ENCODE measurements around the gene ARHGEF4.

The ARHGEF4 gene

DNA sequence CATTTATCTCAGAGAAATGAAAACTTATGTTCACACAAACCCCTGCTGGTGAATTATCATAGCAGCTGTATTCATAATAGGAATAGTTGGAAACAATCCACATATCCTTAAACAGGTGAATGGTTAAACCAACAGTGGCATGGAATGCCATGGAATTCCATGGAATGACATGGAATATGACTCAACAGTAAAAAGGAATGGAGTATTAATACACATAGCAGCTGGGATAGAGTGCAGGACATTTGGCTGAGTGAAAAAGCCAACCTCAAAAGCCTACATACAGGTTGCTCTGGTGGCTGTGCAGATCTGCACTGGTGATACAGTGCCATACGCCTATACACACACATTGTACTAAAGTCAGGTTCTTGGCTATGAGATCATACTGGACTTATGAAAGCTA lies 187.0 kb downstream of the ARHGEF4 start:
- DNase-seq: no peak

DNA sequence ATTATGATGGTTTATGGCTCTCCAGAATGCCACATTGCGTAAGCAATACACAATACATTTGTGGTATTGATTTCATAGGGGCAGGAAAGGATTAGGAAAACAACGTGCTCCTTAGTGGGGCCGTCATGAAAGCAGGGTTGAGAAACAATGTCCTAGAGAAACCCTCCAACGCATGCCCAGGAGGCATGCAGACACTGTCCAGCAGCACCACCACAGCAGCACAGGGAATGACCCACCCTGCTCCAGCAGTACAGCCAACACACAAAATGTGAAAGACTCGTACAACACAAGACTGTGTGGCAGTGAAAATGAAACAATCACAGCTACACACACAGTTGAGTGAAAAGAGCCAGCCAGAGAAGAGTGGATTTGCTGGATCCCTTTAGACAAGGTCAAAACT lies 190.2 kb downstream of the ARHGEF4 start:
- DNase-seq: no peak

- DNase-seq: no peak
These were observed 191.1 kb downstream of the ARHGEF4 start for GRCh38 chr2:131027566-131028528.

GRCh38 chr2:131029812-131030211 lies 193.1 kb downstream of the ARHGEF4 start:
- no peak for DNase-seq

DNA sequence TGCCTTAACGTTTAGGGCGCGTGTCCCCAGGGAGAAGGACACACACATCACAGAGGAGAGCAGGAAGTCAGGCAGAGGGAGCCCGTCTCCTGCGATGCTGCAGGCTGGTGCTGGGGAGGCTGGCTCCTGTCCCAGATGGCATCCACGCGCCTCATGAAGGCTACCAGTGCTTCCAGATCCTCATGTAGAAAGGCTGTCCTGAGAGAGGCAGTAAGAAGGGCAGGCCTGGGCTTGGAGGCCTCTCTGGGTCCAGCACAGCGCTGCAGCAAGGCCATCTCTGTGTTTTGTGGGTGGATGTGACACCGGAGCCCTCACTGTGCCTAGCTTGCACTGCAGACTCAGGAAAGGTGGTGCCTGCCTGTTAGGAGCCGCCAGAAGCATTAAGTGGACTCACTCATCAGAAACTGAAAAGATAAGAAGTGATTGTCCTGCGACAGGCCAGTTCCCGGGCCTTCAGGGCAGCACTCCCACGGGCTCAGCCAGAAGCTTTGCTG lies 193.8 kb downstream of the ARHGEF4 start:
- no peak for DNase-seq

DNA sequence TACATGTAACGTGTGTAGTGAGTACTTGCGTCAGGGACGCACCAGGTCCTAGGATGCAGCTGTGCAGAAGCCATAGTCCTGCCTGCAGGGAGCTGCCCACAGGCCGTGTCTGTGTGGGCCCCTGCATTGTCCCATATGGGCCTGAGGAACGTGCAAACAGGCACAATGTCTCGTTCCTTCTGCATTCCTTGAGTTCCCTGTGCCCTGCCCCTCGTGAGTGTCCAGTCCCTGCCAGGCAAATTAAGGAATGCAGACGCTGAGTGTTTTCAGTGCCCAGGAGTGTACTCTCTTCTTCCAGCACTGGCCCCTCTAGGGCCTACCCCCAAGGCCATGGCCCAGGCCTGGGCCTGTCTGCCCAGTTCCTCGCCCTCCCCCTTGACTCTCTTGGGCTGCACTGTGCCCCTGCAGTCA lies 194.7 kb downstream of the ARHGEF4 start:
- no peak for DNase-seq

DNA sequence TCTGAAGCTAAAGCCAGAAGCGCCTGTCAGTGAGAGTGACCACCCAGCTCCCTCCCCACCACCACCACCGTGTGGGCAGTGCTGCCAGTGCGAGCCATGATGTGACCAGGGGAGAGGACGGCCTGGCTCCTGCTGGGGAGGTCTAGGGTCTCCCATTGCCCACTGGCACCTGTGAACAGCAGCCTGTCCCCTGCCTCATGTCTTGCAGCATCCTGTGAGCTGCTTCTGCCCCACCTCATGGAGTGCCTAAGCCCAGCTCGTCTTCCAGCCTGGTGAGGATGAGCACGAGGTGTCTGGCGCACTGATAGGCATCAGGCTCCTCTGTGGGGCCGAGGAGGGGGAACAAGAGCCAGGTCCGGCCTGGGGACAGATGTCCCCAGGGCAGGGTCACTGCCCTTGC lies 195.2 kb downstream of the ARHGEF4 start:
- DNase-seq: no peak

GRCh38 chr2:131032393-131032836 lies 195.7 kb downstream of the ARHGEF4 start:
- DNase-seq: no peak

GRCh38 chr2:131033786-131034121 lies 197.0 kb downstream of the ARHGEF4 start:
- DNase-seq: no peak

GRCh38 chr2:131034122-131035051 lies 197.7 kb downstream of the ARHGEF4 start:
- DNase-seq: no peak

GRCh38 chr2:131035112-131035825 lies 198.6 kb downstream of the ARHGEF4 start:
- DNase-seq: no peak

GRCh38 chr2:131035826-131036231 lies 199.1 kb downstream of the ARHGEF4 start:
- DNase-seq: no peak

DNA sequence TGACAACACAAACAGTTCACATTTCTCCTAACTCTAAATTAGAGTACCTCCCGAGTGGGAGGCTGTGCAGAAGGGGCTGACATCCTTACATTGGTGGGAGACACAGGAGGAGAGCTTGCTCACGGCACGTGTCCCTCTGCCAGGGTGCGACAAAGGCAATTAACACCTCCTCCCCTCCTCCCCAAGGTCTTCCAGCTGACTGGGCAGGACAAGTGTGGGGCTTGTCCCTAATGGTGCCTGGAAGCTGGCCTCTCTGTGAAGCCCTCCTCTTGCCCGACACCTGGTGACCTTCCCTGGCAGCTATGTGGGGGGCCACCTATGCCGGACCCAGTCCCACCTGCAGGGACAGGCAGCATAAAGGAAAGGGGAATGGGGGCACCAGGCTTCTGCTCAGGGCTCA lies 199.6 kb downstream of the ARHGEF4 start:
- DNase-seq: no peak

GRCh38 chr2:131036696-131037397 lies 200.1 kb downstream of the ARHGEF4 start:
- DNase-seq: no peak

DNA sequence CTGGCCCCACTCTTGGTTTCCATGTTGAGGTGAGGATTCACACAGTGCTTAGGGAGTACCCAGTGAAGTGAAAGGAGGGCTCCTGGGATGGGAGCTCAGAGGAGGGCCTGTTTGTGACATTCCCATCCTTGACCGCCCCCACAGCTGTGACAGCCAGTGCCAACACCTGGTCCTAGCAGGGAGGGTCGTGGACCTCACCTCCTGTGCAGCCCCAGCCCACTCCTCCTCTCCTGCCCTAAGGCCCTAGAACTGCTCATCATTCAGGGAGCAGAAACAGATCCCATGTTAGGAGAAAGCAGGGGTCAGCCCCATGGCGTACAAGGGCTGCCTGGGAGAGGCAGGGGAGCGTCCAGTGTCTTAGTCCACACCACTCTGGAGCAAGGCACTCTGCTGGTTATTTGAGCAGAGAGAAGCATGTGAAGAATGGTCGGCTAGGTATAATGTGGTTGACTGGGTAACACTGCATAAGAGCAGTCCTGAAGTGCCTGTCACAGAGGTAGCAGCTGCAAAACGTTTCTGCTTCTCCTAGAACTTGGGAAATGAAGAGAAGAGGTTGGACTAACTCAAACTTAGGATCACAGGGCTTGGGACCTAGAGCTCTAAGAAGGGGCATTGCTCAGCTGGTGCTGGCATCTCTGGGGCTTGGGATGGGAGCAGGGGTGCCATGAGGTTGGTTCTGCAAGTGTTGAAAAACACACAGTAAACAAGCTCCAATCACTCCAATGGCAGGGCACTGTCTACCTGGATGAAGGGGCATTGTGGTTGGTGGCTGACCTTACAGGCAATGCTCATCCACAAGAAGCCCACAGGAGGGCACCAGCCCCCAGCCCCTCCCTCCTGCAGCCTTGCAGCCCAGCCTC lies 200.9 kb downstream of the ARHGEF4 start:
- DNase-seq: no peak

DNA sequence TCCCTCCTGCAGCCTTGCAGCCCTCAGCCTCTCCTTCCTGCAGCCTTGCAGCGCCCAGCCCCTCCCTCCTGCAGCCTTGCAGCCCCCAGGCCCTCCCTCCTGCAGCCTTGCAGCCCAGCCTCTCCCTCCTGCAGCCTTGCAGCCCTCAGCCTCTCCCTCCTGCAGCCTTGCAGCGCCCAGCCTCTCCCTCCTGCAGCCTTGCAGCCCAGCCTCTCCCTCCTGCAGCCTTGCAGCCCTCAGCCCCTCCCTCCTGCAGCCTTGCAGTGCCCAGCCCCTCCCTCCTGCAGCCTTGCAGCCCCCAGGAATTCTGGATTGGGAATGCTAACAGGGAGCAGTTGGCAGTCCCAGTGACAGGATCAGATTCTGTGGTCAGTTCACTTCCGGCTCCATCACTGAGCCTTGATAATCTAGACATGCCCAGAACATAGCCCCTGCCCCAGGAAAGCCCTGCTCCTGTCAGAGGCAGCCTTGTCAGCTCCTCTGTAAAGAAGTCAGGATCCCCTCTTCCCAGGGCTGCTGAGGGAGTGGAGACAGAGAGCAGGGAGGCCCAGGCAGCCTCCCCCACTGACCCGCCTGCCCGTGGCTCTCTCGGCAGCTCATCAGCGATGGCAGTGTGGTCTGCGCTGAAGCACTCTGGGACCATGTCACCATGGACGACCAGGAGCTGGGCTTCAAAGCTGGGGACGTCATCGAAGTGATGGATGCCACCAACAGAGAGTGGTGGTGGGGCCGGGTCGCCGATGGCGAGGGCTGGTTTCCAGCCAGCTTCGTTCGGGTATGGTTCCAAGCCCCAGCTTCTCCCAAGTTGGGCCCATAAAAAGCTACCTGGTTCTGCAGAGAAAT lies 201.8 kb downstream of the ARHGEF4 start:
- no peak for DNase-seq

DNA sequence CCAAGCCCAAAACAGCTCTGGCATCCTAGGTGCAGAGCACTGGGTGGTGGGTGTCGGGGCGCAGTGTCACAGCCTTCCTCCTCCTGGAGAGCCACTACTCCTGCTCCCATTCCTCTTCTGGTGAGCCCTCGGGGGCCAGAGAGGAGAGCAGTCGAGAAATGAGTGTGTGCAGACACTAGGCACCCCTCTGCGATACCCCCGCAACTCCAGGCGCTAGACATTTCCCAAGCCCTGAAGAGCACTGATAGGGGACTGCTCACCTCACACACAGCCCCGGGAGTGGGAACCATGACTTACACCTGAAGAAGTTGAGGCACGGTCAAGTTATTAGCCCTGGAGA lies 202.4 kb downstream of the ARHGEF4 start:
- DNase-seq: no peak

DNA sequence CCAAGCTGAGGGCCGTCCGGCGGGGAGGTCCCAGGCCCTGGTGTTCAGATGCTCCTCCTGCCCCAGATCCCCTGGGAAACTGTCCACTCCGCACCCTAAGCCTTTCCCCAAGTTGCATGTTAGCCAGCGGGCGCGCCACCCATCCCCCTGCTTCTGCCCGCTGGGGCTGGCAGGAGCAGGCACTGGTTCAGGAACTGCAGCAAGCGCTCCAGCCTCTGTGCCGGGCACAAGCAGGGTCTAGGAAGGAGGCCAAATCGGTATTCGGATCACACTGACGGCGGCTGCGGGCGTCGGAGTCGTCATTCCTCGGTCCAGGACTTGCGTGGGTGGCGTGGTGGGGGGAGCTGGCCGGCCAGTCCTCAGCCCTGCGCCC lies 202.8 kb downstream of the ARHGEF4 start:
- no peak for DNase-seq

DNA sequence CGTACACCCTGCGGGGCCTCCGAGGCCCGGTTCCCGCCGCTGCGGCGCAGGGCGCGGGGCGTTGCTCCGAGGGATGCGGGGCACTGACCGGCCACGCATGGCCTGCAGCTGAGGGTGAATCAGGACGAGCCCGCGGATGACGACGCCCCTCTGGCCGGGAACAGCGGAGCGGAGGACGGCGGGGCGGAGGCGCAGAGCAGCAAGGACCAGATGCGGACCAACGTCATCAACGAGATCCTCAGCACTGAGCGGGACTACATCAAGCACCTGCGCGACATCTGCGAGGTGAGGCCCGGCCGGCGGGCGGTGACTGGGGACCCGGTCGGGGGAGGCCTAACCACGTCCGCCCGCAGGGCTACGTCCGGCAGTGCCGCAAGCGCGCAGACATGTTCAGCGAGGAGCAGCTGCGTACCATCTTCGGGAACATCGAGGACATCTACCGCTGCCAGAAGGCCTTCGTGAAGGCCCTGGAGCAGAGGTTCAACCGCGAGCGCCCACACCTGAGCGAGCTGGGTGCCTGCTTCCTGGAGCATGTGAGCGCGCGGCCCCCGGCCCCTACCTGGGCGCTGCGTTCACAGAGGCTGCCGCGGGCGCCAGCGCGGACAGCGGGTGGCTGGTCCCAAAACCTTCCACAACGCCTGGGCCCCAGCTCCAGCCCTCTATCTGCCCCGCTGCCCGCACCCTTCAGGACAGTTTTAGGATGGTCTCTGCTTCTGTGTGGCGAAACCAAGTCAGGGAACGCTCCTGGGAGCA lies 203.4 kb downstream of the ARHGEF4 start:
- DNase-seq: no peak

All from bone marrow (tissue), 2 donors.